Smooth muscle cell of trachea (primary cell): ENCODE results near the gene DDAH2. TPM values are rescaled to one million over a fixed set of nuclear protein-coding genes. Genes with fewer than 3 reads are reported as not detected.

ENCODE experiments used
- total RNA-seq: library from RNA; depleted of rRNA; stranded (reverse); fragments of >200 nt; gene quantifications from 2 replicates; pipeline ENCODE4 v1.2.1, GENCODE V29; 2014

Gene DDAH2
- total RNA-seq, 1 donor from 2014 or later = 93.8 TPM

Other genes with a start within 250 kb of the DDAH2 start
- gene MICB, start 231.2 kb downstream of the DDAH2 start, total RNA-seq = 8.4 and 10.5 TPM in 2 replicates
- not detected in 2 replicates for gene MCCD1, start 200.3 kb downstream of the DDAH2 start, total RNA-seq
- gene DDX39B, start 187.3 kb downstream of the DDAH2 start, total RNA-seq = 332 and 492 TPM in 2 replicates
- gene ATP6V1G2, start 182.7 kb downstream of the DDAH2 start, total RNA-seq = 5.5 and 5.7 TPM in 2 replicates
- 23.3 and 41.0 TPM in 2 replicates for gene NFKBIL1, start 181.7 kb downstream of the DDAH2 start, total RNA-seq
- not detected in 2 replicates for gene LTA, start 157.0 kb downstream of the DDAH2 start, total RNA-seq
- not detected in 2 replicates for gene TNF, start 153.7 kb downstream of the DDAH2 start, total RNA-seq
- not detected in 2 replicates for gene LTB, start 146.9 kb downstream of the DDAH2 start, total RNA-seq
- not detected in 2 replicates for gene LST1, start 143.0 kb downstream of the DDAH2 start, total RNA-seq
- gene NCR3, start 136.3 kb downstream of the DDAH2 start, total RNA-seq = not detected in 2 replicates
- not detected in 2 replicates for gene AIF1, start 114.1 kb downstream of the DDAH2 start, total RNA-seq
- gene PRRC2A, start 108.6 kb downstream of the DDAH2 start, total RNA-seq = 46.6 and 50.6 TPM in 2 replicates
- gene BAG6, start 76.6 kb downstream of the DDAH2 start, total RNA-seq = 171 and 206 TPM in 2 replicates
- 1.0 and 1.3 TPM in 2 replicates for gene APOM, start 73.4 kb downstream of the DDAH2 start, total RNA-seq
- 21.7 and 24.8 TPM in 2 replicates for gene C6orf47, start 68.5 kb downstream of the DDAH2 start, total RNA-seq
- gene GPANK1, start 64.3 kb downstream of the DDAH2 start, total RNA-seq = 13.2 and 20.9 TPM in 2 replicates
- 112 and 124 TPM in 2 replicates for gene CSNK2B, start 63.2 kb downstream of the DDAH2 start, total RNA-seq
- gene LY6G5B, start 59.3 kb downstream of the DDAH2 start, total RNA-seq = 3.2 and 3.8 TPM in 2 replicates
- gene LY6G5C, start 48.2 kb downstream of the DDAH2 start, total RNA-seq = 0.66 and 0.73 TPM in 2 replicates
- gene ABHD16A, start 26.0 kb downstream of the DDAH2 start, total RNA-seq = 47.6 and 58.2 TPM in 2 replicates
- not detected in 2 replicates for gene LY6G6F, start 22.4 kb downstream of the DDAH2 start, total RNA-seq
- gene LY6G6D, start 14.0 kb downstream of the DDAH2 start, total RNA-seq = not detected in 2 replicates
- gene LY6G6C, start 7.6 kb downstream of the DDAH2 start, total RNA-seq = not detected in 2 replicates
- not detected in 2 replicates for gene MPIG6B, start 5.9 kb downstream of the DDAH2 start, total RNA-seq
- gene CLIC1, start 7.2 kb upstream of the DDAH2 start, total RNA-seq = 662 and 1,073 TPM in 2 replicates
- gene MSH5, start 10.7 kb upstream of the DDAH2 start, total RNA-seq = 5.8 and 15.9 TPM in 2 replicates
- gene SAPCD1, start 33.4 kb upstream of the DDAH2 start, total RNA-seq = 1.3 and 1.9 TPM in 2 replicates
- gene VWA7, start 48.0 kb upstream of the DDAH2 start, total RNA-seq = 0.50 and 1.2 TPM in 2 replicates
- 60.0 and 75.2 TPM in 2 replicates for gene VARS1, start 66.5 kb upstream of the DDAH2 start, total RNA-seq
- 19.4 and 39.1 TPM in 2 replicates for gene LSM2, start 77.7 kb upstream of the DDAH2 start, total RNA-seq
- gene HSPA1L, start 86.0 kb upstream of the DDAH2 start, total RNA-seq = 1.5 TPM in 2 replicates
- gene HSPA1A, start 86.2 kb upstream of the DDAH2 start, total RNA-seq = 98.0 and 168 TPM in 2 replicates
- 140 and 202 TPM in 2 replicates for gene HSPA1B, start 98.4 kb upstream of the DDAH2 start, total RNA-seq
- gene NEU1, start 133.5 kb upstream of the DDAH2 start, total RNA-seq = 80.6 and 120 TPM in 2 replicates
- gene SLC44A4, start 149.7 kb upstream of the DDAH2 start, total RNA-seq = 0.17 TPM in 1 of 2 replicates, not detected in the other
- 62.0 and 93.5 TPM in 2 replicates for gene EHMT2, start 168.4 kb upstream of the DDAH2 start, total RNA-seq
- gene ZBTB12, start 172.8 kb upstream of the DDAH2 start, total RNA-seq = 3.8 and 9.8 TPM in 2 replicates
- 2.8 and 13.1 TPM in 2 replicates for gene C2, start 198.4 kb upstream of the DDAH2 start, total RNA-seq
- 24.1 and 45.0 TPM in 2 replicates for gene CFB, start 216.8 kb upstream of the DDAH2 start, total RNA-seq
- gene NELFE, start 229.7 kb upstream of the DDAH2 start, total RNA-seq = 108 and 168 TPM in 2 replicates
- gene SKIC2, start 229.9 kb upstream of the DDAH2 start, total RNA-seq = 57.7 and 89.3 TPM in 2 replicates
- 12.8 and 15.1 TPM in 2 replicates for gene DXO, start 242.8 kb upstream of the DDAH2 start, total RNA-seq